Left kidney (tissue), 2 donors: ENCODE data around the gene OR13J1. TPM values are rescaled to one million over a fixed set of nuclear protein-coding genes. Genes with fewer than 3 reads are reported as not detected.
"Not testable (repeated sequence)": the region's sequence is repeated elsewhere in the genome, so short reads cannot be mapped to it uniquely, and the experiment has no call there.

Experiments used
- DNase-seq: peaks from one replicate; pipeline ENCODE4 v3.0.0-alpha.2; 2013
- polyA plus RNA-seq: library from polyadenylated mRNA; unstranded; fragments of 120-200 nt; gene quantifications from one replicate; pipeline ENCODE4 v1.2.1, GENCODE V29; 2013; ENCODE audit not compliant: insufficient read length

The OR13J1 gene
- polyA plus RNA-seq, 1 donor: not detected

- DNase-seq: no peak
These were observed 35.0 kb upstream of the OR13J1 start for GRCh38 chr9:35905051-35905781.

- DNase-seq: no peak
These were observed 34.1 kb upstream of the OR13J1 start for GRCh38 chr9:35904338-35904737.

GRCh38 chr9:35903049-35903448, 32.8 kb upstream of the OR13J1 start:
- DNase-seq: no peak

GRCh38 chr9:35899021-35899420, 28.8 kb upstream of the OR13J1 start:
- DNase-seq: no peak

- DNase-seq: no peak
These were observed 28.1 kb upstream of the OR13J1 start for GRCh38 chr9:35898337-35898736.

GRCh38 chr9:35897376-35898099, 27.3 kb upstream of the OR13J1 start:
- DNase-seq: not testable (repeated sequence)

- no peak for DNase-seq
These were observed 26.4 kb upstream of the OR13J1 start for GRCh38 chr9:35896570-35896969.

- no peak for DNase-seq
These were observed 21.9 kb upstream of the OR13J1 start for GRCh38 chr9:35892051-35892450.

- no peak for DNase-seq
These were observed 21.4 kb upstream of the OR13J1 start for GRCh38 chr9:35891646-35892045.

GRCh38 chr9:35884908-35885307, 14.7 kb upstream of the OR13J1 start:
- not testable (repeated sequence) for DNase-seq

- DNase-seq: no peak
These were observed 12.8 kb upstream of the OR13J1 start for GRCh38 chr9:35882996-35883395.

- DNase-seq: peak; percentile 70
These were observed 12.2 kb upstream of the OR13J1 start for GRCh38 chr9:35882263-35882848.

- DNase-seq: no peak
These were observed 2.3 kb upstream of the OR13J1 start for GRCh38 chr9:35872505-35872904.

GRCh38 chr9:35871545-35871944, 1.3 kb upstream of the OR13J1 start:
- DNase-seq: no peak

GRCh38 chr9:35869621-35870216, 482 bp downstream of the OR13J1 start:
- DNase-seq: no peak

GRCh38 chr9:35868933-35869332, 1.3 kb downstream of the OR13J1 start:
- DNase-seq: no peak

- no peak for DNase-seq
These were observed 2.7 kb downstream of the OR13J1 start for GRCh38 chr9:35867538-35867937.

GRCh38 chr9:35864695-35865255, 5.4 kb downstream of the OR13J1 start:
- no peak for DNase-seq

- no peak for DNase-seq
These were observed 6.6 kb downstream of the OR13J1 start for GRCh38 chr9:35863583-35863982.

GRCh38 chr9:35862328-35862727, 7.9 kb downstream of the OR13J1 start:
- no peak for DNase-seq

- no peak for DNase-seq
These were observed 8.9 kb downstream of the OR13J1 start for GRCh38 chr9:35861161-35861897.

GRCh38 chr9:35859990-35860339, 10.2 kb downstream of the OR13J1 start:
- no peak for DNase-seq
